ENCODE results near the gene GSS.

DNA sequence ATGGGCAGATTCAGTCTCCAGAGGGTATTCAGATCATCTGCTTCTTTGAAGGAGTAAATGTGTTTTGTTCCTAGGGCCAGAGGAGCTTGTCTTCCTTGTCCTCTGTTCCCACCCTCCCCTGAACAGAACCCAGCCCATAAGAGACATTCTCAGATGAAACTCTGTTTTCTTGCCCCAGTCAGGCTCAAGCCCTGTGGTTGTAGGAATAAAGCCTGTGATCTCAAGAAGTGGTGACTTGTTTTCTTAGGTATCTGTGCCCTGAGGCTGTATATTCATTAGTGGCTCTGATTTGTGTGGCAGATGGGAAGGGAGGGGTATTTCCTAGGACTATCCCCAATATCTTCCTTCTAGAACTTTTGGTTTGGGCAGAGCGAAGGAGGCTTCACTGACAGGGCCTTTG lies 27.9 kb downstream of the GSS start:
- TF ChIP-seq, protein P1, sequence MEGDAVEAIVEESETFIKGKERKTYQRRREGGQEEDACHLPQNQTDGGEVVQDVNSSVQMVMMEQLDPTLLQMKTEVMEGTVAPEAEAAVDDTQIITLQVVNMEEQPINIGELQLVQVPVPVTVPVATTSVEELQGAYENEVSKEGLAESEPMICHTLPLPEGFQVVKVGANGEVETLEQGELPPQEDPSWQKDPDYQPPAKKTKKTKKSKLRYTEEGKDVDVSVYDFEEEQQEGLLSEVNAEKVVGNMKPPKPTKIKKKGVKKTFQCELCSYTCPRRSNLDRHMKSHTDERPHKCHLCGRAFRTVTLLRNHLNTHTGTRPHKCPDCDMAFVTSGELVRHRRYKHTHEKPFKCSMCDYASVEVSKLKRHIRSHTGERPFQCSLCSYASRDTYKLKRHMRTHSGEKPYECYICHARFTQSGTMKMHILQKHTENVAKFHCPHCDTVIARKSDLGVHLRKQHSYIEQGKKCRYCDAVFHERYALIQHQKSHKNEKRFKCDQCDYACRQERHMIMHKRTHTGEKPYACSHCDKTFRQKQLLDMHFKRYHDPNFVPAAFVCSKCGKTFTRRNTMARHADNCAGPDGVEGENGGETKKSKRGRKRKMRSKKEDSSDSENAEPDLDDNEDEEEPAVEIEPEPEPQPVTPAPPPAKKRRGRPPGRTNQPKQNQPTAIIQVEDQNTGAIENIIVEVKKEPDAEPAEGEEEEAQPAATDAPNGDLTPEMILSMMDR (IDR thresholded peaks at IDR 0.05): no peak
- TF ChIP-seq POLR2A (IDR thresholded peaks at IDR 0.05) (no peak), POLR2AphosphoS5 (IDR thresholded peaks at IDR 0.05) (no peak), EP300 (IDR thresholded peaks at IDR 0.05; ENCODE audit: low read depth) (no peak)

All from transverse colon (tissue), 4 donors.